ENCODE results near the gene HOXA7.

DNA sequence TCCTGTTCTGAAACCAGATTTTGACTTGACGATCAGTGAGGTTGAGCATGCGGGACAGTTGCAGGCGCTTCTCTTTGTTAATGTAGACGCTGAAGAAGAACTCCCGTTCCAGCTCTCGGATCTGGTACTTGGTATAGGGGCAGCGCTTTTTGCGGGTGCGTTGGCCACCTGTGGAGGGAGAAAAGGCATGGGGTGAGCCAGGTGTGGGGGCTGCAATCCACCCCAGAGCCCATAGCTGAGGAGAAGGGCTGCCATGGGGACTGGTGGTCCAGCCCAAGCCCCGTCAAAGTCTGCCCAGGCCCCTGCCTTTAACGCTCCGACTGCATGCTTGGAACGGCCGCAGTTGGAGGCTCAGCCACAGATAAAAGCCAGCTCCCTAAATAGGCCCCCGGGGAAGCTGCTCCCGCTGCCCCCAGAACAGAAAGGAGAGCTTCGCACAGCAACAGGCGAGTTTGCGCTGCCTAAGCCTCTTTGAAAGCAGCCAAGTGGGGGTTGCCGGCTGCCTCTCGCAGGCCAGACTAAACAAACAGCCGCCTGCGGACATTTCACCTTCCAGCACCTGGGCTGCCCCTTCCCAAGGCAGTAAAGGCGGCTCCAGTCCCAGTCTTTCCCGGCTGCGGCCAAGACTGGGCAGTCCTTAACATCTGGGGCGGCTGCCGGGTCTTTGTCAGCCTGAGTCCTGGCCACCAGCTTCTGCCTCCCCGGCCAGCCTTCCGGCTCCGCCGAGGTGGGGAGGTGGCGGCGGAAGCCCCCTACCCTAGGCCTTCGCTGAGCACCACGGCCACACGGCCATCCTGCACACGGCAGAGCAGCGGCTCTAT lies 26.6 kb upstream of the HOXA7 start:
- no peak for TF ChIP-seq CTCF (IDR thresholded peaks at IDR 0.05; ENCODE audit: poor library complexity)
- TF ChIP-seq EZH2 (IDR thresholded peaks at IDR 0.05; ENCODE audit: borderline replicate concordance) = no peak
